AG08396 (cell line): ENCODE results near the gene AHNAK2.
"Not testable (repeated sequence)": the region's sequence is repeated elsewhere in the genome, so short reads cannot be mapped to it uniquely, and the experiment has no call there.

Source experiments
- DNase-seq: peaks from one replicate; pipeline ENCODE4 v3.0.0; 2012; ENCODE audit warnings: low spot score, mixed read lengths

Gene AHNAK2

DNA sequence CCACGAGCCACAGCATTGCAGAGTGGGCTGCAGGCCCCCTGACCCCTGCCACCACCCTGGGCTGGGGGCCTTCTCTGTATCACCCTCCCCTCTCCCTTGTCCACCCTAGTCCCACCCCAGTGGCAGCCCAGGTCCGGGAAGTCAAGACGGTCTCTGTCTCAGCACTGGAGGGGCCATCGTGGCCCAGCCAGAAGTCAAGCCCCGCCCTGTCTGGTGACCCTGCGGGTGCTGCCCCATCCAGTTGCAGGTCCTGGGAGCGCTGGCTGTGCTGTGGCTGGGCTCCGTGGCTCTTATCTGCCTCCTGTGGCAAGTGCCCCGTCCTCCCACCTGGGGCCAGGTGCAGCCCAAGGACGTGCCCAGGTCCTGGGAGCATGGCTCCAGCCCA, 50.8 kb downstream of the AHNAK2 start:
- DNase-seq: no peak

DNA sequence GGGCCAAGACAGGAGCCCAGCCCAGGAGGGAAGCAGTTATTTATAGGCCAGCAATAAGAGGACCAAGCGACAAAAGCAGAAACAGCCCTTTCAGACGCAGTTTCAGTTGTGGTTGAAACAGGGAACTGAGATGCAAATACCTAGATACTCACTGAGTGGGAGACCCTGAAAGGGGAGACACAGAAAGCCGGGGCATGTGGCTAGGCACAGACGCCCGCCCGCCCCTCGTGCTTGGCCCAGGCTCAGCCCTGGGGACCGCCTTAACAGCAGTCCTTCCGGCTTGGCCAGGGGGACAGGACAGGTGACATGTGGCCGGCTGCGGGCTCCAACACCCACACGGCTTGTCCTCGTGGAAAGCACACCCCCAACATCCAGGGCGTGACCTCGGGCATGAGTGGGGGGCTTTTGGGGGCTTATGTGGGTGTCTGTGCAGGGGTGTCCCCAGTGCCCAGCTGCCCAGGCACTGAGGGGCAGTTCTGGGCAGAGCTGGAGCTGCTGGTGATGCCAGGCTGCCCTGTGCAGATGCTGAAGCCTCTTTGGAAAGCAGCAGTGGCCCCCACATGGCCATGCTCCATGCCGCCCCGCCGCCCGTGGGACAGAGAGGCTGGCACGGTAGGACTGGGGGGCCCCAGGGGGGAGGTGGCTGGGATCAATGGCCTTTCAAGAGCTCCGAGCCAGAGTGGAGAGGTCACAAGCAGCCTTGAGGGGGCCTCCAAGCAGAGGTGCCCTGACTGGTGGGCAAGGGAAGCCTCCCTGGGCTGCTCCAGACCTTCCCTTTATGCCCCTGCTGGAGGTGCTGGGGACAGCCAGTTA, 51.3 kb downstream of the AHNAK2 start:
- no peak for DNase-seq

DNA sequence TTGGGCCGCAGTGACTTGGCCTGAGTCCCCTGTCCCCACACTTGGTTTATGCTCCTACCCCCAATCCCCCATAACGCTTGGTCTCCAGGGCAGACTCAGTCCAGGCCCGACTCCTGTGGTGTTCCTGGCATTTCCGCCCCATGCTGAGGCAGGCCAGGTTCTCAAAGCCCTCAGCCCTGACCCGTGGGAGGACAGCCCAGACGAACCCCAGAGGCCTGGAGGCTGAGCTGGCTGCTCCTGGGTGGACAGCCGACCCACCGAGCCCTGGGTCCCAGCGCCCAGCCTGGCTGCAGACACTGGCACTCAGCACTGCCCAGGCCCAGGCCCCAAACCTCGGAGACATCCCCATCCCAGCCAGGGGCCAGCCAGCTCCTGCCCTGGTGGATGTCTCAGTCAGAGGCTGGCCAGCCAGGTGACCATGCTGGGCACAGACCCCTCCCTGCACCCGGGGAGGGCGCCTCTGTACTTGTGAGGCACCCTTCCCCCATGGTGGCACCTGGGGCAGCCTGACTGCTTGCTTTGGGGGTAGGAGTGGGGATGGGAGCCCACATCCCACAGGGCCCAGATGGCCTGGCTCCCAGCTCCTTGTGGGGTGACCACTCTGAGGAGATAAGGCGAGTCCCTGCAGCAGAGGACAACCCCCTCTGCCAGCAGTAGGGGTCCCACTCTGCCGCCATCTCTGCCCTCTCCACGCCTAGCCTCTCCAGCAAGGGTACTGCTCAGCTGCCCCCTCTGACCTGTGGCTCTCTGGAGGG, 52.1 kb downstream of the AHNAK2 start:
- peak; percentile 13 for DNase-seq

DNA sequence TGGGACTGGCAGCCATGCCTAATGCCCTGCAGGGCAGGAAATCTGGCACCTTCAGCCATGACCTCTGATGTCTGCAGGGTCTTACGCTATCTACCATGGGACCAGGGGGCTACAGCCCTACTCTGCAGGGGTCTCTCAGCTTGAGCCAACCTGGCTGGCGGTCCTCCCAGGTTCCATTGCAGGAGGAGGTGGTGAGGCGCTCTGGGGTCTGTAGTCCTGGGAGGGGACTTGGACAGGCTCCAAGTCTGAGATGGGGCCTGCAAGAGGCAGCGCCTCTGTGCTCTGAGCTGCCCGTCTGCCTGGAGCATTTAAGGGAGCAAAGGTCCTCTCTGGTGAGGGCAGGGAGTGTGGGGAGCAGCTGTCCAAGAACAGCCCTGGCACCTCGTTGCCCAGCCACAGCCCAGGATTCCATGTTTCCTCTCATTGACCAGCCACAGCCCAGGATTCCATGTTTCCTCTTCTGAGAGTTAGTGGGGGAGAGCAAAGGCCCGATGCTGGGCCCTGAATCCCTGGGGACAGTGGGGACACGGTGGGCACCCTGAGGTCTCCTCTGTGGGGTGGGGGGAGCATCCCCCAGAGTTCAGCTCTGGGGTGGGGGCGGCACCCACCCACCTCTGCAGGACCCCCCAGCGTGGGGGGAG, 52.8 kb downstream of the AHNAK2 start:
- DNase-seq: no peak

- no peak for DNase-seq
These were observed 53.6 kb downstream of the AHNAK2 start, which contains the start of gene PLD4 for GRCh38 chr14:104924421-104925213. PLD4 (plus strand) TSS chr14:104924879; CDS start chr14:104927141, 2,262 bp downstream.

- no peak for DNase-seq
These were observed 54.3 kb downstream of the AHNAK2 start for GRCh38 chr14:104923640-104924420.

DNA sequence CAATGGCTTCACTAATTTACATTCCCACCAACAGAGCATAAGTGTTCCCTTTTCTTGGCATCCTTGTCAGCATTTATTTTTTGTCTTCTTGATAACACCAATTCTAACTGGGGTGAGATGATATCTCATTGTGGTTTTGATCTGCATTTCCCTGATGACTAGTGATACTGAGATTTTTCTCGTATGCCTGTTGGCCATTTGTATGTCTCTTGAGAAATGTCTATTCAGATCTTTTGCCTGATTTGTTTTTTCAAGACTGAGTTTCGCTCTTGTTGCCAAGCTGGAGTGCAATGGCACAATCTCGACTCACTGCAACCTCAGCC, 58.2 kb downstream of the AHNAK2 start:
- DNase-seq: no peak

GRCh38 chr14:104919152-104919992, 58.8 kb downstream of the AHNAK2 start:
- not testable (repeated sequence) for DNase-seq

DNA sequence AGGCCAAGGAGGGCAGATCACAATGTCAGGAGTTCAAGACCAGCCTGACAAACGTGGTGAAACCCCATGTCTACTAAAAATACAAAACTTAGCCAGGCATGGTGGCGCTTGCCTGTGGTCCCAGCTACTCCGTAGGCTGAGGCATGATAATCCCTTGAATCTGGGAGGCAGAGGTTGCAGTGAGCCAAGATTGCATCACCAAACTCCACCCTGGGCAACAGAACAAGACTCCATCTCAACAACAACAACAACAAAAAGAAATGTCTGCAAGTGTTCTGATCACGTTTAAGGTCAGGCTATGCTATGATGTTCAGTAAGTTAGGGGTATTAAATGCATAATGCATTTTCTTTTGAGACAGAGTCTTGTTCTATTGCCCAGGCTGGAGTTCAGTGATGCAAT, 60.2 kb downstream of the AHNAK2 start:
- no peak for DNase-seq

- no peak for DNase-seq
These were observed 61.1 kb downstream of the AHNAK2 start for GRCh38 chr14:104917116-104917515.

GRCh38 chr14:104913435-104913834, 64.7 kb downstream of the AHNAK2 start:
- DNase-seq: no peak

DNA sequence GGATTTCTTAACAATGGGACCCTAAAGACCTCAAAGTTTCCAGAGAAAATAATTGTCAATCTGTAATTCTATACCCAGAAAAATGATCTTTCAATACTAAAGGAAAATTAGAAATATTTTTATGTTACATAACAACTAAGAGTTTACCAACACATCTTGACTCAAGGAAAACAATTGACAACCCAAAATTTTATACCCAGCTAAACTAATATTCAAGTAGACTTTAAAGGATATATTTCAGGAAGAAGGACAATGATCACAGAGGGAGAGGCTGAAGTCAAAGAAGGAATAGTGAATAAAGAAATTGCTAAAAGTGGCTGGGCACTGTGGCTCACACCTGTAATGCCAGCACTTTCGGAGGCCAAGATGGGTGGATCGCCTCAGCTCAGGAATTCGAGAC, 66.1 kb downstream of the AHNAK2 start:
- no peak for DNase-seq

DNA sequence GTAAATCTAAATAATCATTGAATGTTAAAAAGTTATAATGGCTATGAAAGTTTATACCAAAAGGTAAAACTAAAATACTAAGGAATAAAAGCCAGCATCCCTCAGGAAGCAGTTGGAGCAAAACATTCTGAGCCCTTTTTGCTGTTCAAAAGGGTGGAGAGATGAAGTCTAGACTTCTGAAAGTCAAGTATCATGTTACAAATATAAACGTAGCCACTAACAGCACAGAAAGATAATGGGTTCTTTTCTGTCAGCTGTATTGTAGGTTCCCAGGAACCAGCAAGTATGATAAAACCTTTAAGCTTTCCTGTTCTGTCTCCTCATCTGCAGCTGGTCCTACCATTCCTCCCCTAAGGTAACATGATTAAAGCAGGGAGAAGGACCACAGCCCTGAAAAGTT, 69.9 kb downstream of the AHNAK2 start:
- DNase-seq: no peak

DNA sequence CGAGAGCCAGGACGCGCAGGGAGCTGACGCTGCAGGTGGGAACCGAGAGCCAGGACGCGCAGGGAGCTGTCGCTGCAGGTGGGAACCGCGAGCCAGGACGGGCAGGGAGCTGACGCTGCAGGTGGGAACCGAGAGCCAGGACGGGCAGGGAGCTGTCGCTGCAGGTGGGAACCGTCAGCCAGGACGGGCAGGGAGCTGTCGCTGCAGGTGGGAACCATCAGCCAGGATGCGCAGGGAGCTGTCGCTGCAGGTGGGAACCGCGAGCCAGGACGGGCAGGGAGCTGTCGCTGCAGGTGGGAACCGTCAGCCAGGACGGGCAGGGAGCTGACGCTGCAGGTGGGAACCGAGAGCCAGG, 72.6 kb downstream of the AHNAK2 start:
- not testable (repeated sequence) for DNase-seq

GRCh38 chr14:104904650-104905578, 73.3 kb downstream of the AHNAK2 start:
- DNase-seq: not testable (repeated sequence)

DNA sequence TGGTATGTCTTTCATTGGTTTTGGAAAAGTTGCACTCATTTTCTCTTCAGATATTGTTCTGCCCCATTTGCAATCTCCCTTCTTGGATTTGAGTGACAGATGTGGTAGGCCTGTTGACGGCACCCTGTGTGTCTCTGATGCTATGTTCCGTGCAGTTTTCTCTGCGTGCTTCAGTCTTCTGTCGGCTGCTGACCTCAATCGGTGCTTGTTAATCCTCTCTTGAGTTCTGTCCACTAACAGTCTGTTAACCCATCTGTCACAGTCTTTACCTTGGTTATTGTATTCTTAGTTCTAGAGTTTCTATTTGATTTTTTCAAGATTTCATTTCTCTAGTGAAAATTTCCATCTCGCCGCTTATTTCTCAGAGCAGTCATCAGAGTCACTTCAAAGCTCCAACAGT, 74.2 kb downstream of the AHNAK2 start:
- no peak for DNase-seq

- DNase-seq: no peak
These were observed 77.3 kb downstream of the AHNAK2 start for GRCh38 chr14:104900639-104901512.

DNA sequence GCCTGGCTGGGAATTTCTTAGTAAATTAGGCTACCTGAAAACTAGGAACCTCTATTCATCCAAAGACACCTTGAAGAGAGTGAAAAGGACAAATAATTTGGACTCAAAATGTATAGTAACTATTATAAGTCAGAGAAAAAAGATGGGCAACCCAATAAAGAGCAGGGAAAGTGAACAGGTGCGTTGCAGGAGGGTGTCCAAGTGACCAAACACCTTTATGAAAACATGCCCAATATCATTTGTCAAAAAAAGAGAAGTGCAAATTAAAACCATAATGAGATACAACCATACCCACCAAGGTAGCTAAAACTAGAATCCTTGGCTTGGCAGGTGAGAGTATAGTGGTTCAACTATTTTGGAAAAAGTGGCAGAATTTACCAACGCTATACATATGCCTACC, 78.4 kb downstream of the AHNAK2 start:
- DNase-seq: no peak
